IMR-90 (cell line): ENCODE data around the gene ID3.

Experiments
- CEBPB ChIP-seq: IDR thresholded peaks from 2 replicates; pipeline ENCODE4 v1.6.1; 2012; ENCODE audit warnings: low read depth, low read length, improper control_type of control experiment
- CHD1 ChIP-seq: IDR thresholded peaks from 2 replicates; pipeline ENCODE4 v1.6.1; 2012; ENCODE audit warnings: low read depth, low read length, improper control_type of control experiment
- FOS ChIP-seq: fragments of 150-350 bp; IDR thresholded peaks from 2 replicates; pipeline ENCODE4 v1.6.1; 2016; ENCODE audit warnings: low read depth, low read length
- MAZ ChIP-seq: IDR thresholded peaks from 2 replicates; pipeline ENCODE4 v1.6.1; 2012; ENCODE audit warnings: low read depth, mild to moderate bottlenecking, low read length, improper control_type of control experiment, moderate library complexity, borderline replicate concordance
- MXI1 ChIP-seq: IDR thresholded peaks from 2 replicates; pipeline ENCODE4 v1.6.1; 2012; ENCODE audit warnings: low read depth, mild to moderate bottlenecking, low read length, moderate library complexity, borderline replicate concordance
- POLR2A ChIP-seq: IDR thresholded peaks from 2 replicates; pipeline ENCODE4 v1.6.1; 2012; ENCODE audit warnings: mild to moderate bottlenecking, low read depth, low read length
- RAD21 ChIP-seq: IDR thresholded peaks from 2 replicates; pipeline ENCODE4 v1.6.1; 2012; ENCODE audit warnings: low read length, improper control_type of control experiment
- RFX5 ChIP-seq: IDR thresholded peaks from 2 replicates; pipeline ENCODE4 v1.8.0; 2012; ENCODE audit warnings: low read depth, mild to moderate bottlenecking, low read length, moderate library complexity
- TF ChIP-seq, protein P1 (sequence below): conservative IDR thresholded peaks from 2 replicates; pipeline ENCODE4 v1.5.1; 2012; ENCODE audit warnings: mild to moderate bottlenecking, low read depth, low read length, improper control_type of control experiment
- TF ChIP-seq, protein P2 (sequence below): fragments of 150-350 bp; IDR thresholded peaks from 2 replicates; pipeline ENCODE4 v1.6.1; 2017; ENCODE audit warnings: mild to moderate bottlenecking, antibody characterized with exemption, low read length, low read depth

DNA sequence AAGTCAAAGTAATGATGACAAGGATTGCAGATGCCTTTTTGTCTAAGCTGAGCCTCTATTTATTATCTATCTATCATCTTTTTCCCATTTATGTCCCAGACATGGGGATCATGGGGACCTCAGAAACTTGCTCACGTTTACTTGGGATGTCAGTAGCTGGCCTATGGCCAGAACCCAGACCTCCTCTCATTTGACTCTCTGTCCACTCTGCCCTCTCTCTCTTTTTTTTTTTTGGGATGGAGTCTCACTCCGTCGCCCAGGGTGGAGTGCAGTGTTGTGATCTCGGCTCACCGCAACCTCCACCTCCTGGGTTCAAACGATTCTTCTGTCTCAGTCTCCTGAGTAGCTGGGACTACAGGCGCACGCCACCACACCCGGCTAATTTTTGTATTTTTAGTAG lies 3.7 kb upstream of the ID3 start:
- TF ChIP-seq, protein P1, sequence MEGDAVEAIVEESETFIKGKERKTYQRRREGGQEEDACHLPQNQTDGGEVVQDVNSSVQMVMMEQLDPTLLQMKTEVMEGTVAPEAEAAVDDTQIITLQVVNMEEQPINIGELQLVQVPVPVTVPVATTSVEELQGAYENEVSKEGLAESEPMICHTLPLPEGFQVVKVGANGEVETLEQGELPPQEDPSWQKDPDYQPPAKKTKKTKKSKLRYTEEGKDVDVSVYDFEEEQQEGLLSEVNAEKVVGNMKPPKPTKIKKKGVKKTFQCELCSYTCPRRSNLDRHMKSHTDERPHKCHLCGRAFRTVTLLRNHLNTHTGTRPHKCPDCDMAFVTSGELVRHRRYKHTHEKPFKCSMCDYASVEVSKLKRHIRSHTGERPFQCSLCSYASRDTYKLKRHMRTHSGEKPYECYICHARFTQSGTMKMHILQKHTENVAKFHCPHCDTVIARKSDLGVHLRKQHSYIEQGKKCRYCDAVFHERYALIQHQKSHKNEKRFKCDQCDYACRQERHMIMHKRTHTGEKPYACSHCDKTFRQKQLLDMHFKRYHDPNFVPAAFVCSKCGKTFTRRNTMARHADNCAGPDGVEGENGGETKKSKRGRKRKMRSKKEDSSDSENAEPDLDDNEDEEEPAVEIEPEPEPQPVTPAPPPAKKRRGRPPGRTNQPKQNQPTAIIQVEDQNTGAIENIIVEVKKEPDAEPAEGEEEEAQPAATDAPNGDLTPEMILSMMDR, result no peak
- TF ChIP-seq, protein P2, sequence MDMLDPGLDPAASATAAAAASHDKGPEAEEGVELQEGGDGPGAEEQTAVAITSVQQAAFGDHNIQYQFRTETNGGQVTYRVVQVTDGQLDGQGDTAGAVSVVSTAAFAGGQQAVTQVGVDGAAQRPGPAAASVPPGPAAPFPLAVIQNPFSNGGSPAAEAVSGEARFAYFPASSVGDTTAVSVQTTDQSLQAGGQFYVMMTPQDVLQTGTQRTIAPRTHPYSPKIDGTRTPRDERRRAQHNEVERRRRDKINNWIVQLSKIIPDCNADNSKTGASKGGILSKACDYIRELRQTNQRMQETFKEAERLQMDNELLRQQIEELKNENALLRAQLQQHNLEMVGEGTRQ, result no peak
- TF ChIP-seq CEBPB (no peak), RAD21 (no peak), MXI1 (no peak), MAZ (no peak), POLR2A (no peak), RFX5 (no peak), CHD1 (no peak), FOS (no peak)
